Mammary epithelial cell (primary cell): Measurements from ENCODE around the gene MGAT4D.

Experiments
- CTCF ChIP-seq, 2 donors: IDR thresholded peaks in 1 of 2; conservative IDR thresholded peaks in 1 of 2; 2 replicates each; pipeline ENCODE4 v1.5.1; 2011 to 2012; ENCODE audit warnings: inconsistent platforms in 2 of 2, low read length in 2 of 2, mild to moderate bottlenecking in 2 of 2, control low read depth in 1 of 2, low read depth in 1 of 2; ENCODE audit not compliant: insufficient read depth in 1 of 2; ENCODE audit errors: extremely low read depth in 1 of 2
- EZH2 ChIP-seq: IDR thresholded peaks from 2 replicates; pipeline ENCODE4 v1.6.1; 2012; ENCODE audit warnings: low read length, inconsistent platforms, borderline replicate concordance

- TF ChIP-seq CTCF (conservative IDR thresholded peaks at IDR 0.05 in 1 of 2, IDR thresholded peaks at IDR 0.05 in 1 of 2; ENCODE audit: extremely low read depth in 1 of 2, insufficient read depth in 1 of 2, low read depth in 1 of 2, low read length in 2 of 2): no peak
- TF ChIP-seq EZH2: no peak
These were observed 31.9 kb downstream of the MGAT4D start for GRCh38 chr4:140466146-140466545.
